Measurements from ENCODE around the gene MYL6B.
"Not testable (repeated sequence)": the region's sequence is repeated elsewhere in the genome, so short reads cannot be mapped to it uniquely, and the experiment has no call there.

Gene MYL6B

DNA sequence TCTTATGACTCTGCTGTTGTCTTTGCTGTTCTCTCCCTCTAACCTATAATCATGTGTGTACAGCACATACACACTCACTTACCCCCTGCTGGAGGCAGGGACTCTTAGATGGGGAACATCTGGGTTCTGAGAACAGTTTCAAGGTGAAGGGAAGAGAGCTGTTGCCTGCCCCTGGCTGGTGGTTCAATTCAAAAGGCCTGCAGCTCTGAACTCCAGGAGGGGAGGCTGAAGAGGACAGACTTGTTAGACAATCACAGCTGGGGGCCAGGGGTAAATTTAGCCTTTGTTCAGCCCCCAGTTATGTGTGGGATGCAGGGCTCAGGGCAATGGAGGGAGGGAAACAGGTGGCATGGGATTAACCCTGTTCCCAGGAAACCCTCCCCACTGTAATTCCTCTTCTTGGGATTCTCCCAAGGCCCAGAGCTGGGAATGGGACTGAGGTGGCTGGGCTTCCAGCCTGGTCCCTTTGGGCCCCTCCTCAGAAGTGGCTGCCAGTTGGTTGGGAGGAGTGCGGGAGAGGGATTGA, 1.9 kb downstream of the MYL6B start:
- DNase-seq = no peak

GRCh38 chr12:56154818-56155217, 2.4 kb downstream of the MYL6B start:
- no peak for DNase-seq

DNA sequence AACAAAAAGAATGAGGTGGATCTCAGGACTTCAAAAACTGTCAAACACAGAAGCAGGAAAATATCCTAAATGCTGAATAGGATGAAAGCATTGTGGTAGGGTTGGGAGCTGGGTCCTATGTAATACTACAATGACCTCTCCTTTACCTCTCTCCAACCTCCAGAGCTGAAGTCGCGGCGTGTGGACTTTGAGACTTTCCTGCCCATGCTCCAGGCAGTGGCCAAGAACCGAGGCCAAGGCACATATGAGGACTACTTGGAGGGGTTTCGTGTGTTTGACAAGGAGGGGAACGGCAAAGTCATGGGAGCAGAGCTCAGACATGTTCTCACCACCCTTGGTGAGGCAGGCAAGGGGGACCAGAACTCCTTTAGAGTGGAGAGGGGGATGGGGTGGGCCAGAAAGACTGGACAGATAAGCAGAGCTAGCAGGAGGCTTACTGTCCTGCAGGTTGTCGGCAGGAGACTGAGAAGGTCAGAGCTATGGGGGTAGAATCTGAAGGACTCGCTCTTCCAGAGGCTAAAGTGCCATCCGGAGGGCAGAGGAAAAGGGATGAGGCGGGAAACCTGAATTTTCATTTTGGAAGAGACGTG, 3.0 kb downstream of the MYL6B start:
- no peak for DNase-seq

GRCh38 chr12:56156464-56157200, 4.2 kb downstream of the MYL6B start:
- DNase-seq = not testable (repeated sequence)

- DNase-seq = no peak
These were observed 5.0 kb downstream of the MYL6B start for GRCh38 chr12:56157201-56158028.

DNA sequence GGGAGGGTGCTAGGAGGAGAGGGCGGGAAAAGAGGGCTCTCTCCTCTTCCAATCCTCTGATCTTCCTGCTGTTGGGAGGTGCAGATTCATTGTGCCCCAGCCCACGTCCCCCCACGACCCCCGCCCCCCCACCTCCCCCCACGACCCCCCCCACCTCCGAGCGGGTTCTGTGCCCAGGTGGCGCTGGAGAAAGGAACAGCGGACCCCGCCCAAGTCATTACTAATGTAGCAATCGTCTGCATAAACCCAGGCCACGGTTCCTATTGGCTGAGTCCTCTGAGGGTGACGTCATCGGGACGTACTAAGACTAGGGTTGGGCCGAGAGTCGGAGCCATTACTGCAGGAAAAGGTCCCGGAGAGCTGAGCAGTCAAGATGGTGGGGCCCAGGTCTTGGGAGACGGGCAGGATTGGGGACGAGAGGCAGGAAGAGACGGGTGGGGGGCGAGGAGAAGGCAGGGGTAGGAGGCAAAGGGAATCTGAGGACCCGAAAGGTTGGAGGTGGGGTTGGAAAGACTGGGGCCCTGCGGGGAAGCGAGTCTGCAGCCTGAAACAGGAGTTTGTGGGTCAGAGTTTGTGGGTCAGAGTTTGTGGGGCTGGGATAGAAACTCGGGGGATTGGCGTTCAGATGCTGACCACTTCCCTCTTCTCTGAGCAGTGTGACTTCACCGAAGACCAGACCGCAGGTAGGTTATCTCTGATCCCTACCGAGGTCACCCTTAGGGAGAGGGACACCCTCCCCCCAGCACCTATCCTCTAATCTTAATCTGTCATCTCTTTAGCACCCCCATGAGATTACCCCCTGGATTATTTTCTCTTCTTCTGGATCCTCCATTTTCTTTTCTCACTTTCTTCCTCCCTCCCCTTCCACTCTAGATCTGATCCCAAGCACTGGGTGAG, 5.9 kb downstream of the MYL6B start, which contains the start of gene MYL6:
Gene MYL6, plus strand, starts transcription at position 331 of the 897 bp plus-strand sequence. Its CDS starts 43 bp downstream, at position 374.
- DNase-seq = peak; percentile 84

DNA sequence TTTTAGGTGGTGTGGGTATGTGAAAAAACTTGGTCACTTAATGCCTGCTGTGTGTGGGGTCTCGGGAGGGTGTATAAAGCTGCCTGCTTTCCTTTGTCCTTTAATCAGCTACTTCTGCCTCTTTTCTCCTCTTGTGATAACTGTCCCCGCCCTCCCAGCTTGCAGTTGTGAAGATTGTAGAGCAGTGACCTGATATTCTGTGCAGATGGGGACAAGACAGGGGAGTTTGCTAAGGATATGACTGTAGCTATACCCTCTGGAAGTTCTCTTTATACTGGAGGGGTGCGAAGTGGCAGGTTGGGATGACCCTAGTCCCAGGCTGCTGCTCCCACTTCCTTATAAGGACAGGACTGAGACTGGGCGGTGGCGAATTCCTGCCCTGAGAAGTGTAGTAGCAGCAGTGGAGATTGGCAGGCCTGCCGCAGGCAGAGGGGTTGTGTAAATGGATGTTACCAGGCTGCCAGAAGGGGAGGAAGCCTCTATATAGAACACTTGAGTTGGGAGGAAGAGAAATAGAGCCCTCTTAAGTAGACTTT, 6.6 kb downstream of the MYL6B start:
- DNase-seq = no peak

- DNase-seq = no peak
These were observed 7.2 kb downstream of the MYL6B start for GRCh38 chr12:56159482-56160192.

- no peak for DNase-seq
These were observed 7.9 kb downstream of the MYL6B start for GRCh38 chr12:56160193-56160763.

DNA sequence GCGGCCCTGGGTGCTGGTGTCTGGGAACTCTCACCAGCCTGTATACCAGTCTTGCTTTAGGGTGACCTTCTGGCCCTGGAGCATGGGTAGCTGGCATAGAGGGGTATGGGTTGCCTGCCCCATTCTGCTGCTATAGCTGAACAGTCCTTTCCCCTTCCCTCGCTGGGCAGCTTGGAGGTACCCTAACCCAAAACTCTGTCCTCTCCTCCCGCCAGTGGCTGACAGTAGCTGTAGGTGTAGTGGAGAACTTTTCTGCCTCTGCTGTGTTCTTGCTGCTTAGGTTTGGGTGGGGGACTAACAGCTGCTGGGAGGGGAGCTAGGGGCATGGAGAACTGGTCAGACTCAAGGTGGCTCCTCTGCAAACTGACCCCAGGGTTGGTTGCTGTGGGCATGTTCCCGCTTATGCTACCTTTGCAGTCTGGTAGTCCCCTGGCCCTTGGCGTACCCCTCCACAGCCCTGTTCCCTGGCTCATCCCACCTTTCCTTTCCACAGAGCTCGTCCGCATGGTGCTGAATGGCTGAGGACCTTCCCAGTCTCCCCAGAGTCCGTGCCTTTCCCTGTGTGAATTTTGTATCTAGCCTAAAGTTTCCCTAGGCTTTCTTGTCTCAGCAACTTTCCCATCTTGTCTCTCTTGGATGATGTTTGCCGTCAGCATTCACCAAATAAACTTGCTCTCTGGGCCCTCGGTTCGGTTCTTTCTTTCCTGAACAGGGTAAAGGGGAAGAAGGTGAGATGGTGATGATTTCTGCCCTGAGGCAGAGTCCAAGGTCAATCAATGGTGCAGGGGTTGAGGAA, 8.7 kb downstream of the MYL6B start:
- DNase-seq = no peak

DNA sequence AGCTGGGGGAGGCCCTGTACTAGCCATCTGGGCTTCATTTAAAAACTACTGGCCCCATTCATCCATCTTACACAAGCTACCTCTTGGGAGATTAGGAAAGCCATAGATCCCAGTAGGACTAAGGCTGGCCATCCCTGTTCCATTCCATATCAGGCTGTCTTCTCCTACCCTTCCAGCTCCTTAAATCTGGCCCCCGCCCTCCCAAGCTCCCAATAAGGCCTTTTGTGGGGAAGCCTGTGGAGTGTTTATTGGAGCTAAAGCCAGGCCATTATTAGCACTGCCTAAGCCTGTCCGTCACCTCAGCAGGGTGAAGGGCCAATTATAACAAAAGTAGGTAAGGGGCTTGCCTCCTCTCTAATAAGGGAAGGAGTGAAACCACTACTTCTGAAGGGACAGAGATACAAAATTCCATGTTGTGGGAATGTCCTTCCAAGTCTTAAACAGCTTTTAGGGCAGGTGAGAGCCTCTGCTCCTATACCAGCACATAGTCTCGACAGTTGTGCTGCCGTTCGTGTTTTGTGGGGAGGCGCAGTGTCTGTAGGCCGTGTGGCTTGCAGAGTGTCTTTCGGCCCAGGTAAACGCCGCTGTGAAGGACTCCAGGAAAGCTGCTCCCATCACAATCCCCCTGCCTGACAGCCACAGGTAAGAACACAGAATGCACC, 9.4 kb downstream of the MYL6B start:
- no peak for DNase-seq

DNA sequence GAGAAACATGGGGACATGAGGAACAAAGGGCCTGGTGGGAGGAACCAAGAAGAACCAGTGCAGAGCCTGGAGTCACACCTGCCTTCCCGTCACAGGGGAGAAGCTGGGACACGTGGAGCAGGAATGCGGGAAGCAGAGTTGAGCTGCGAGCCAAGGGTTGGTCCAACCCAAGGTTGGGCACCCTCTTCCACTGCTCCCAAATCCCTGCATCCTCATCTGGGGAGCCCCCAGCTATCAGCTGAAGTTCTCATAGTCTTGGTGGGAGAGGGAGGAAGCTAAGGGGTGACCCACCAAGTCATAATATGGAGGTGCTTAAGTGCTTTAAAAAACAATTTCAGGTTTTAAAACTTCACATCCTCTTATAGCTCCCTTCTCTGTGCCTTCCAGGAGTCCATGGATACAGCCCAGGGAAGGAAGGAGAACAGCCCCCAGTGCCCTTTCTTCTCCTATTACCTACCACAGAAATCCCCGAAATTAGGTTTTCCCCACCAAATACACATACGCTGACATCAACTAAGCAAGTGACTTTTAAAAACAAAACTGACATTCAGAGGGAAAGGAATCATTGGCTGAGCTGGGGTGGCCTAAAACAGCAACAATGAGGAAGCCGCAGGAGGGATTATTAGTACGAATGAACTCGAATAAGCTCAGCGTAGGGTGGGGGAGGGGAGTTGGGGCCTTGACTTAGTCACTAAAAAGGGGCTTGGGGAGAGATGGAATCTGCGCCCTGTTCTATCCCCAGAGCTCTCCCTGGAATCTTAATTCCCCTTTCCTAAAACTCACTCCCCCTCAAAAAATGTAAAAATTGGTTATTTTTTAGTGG, 10.3 kb downstream of the MYL6B start:
- DNase-seq = no peak

DNA sequence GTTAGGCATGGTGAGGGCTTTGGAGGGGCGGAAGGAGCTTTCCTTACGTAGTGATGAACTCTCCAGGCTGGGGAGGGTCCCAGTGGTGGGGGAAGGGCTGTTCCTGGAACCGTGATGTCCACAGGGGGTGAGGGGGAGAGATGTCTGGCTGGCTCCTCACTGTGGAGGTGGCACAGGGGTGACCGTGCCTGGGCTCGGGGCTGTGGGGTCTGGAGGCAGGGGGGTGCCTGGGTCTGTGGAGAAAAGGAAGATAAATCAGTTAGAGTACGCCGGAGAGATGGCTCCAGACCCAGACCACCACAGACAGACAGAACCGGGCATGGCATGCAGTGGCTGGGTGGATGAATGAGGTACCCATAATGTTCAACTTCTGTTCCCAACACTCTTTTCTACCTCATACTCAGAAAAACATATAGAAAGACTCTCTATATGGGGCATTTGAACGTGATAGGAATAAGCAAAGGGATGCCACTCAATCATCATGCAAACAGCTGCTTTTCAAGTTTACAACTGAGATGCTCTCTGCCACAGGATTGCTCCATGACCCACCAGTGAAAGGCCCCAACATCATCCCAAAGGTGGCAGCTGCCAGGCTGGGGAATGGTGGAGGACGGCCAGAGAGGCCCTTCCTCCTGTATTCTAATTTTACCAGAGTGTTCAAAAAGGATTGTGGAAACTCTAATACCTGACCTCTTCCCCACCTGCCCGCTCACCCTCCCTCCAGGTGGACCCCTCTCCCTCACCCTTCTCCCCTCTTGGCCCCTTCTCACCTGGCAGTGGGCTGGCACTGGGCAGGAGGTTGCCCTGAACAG, 11.4 kb downstream of the MYL6B start:
- DNase-seq = no peak

- no peak for DNase-seq
These were observed 11.9 kb downstream of the MYL6B start for GRCh38 chr12:56164345-56164729.

GRCh38 chr12:56165369-56165768, 13.0 kb downstream of the MYL6B start:
- no peak for DNase-seq

- DNase-seq = no peak
These were observed 16.9 kb downstream of the MYL6B start for GRCh38 chr12:56169229-56169759.

- DNase-seq = no peak
These were observed 20.5 kb downstream of the MYL6B start for GRCh38 chr12:56172839-56173238.

DNA sequence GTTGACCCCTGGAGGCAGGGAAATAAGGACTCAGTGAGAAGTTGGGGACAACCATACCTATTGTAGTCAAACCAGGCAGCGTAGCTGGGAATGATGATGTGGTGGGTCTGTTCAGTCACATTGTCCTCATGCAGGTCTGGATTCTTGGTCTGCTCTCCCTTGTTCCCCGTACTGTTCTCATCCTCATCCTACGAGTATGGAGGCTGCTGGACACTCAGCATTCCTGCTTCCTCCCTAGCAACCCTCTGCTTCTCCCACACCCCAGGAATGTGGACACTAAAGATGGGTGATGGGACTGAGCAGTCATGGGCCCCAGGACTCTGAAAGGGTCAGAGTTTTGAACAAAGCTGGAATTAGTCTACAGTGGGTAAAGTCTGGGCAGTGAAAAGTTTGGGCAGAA, 26.0 kb downstream of the MYL6B start:
- DNase-seq = no peak

Measured in NK-92 treated with Interleukin-12 subunit alpha and Interleukin-12 subunit beta, amount 100 ng/mL, for 24 hours (cell line).